Type B pancreatic cell (in vitro differentiated cells): ENCODE results near the gene KAT2A. TPM values are rescaled to one million over a fixed set of nuclear protein-coding genes. Genes with fewer than 3 reads are reported as not detected.

ENCODE experiments used
- DNase-seq: peaks from one replicate; pipeline ENCODE4 v3.0.0; 2021; ENCODE audit warnings: mixed read lengths; ENCODE audit not compliant: unreplicated experiment; ENCODE audit errors: extremely low spot score
- H3K27ac Mint-ChIP-seq: 2 replicates; pipeline ENCODE4 v1.8.0; 2021; ENCODE audit warnings: mild to moderate bottlenecking, mixed read lengths
- H3K27me3 Mint-ChIP-seq: 2 replicates; pipeline ENCODE4 v1.8.0; 2021; ENCODE audit warnings: mixed read lengths
- H3K36me3 Mint-ChIP-seq: 2 replicates; pipeline ENCODE4 v1.8.0; 2021; ENCODE audit warnings: mixed read lengths
- H3K4me1 Mint-ChIP-seq: one replicate; pipeline ENCODE4 v1.8.0; 2021; ENCODE audit warnings: mixed read lengths; ENCODE audit not compliant: unreplicated experiment
- H3K4me3 Mint-ChIP-seq: 2 replicates; pipeline ENCODE4 v1.8.0; 2021; ENCODE audit warnings: mild to moderate bottlenecking, mixed read lengths
- H3K9me3 Mint-ChIP-seq: 2 replicates; pipeline ENCODE4 v1.8.0; 2021; ENCODE audit warnings: mixed read lengths
- CTCF ChIP-seq: fragments of 200-600 bp; sonication (generic); conservative IDR thresholded peaks from 2 replicates; pipeline ENCODE4 v1.5.0; 2021; ENCODE audit warnings: antibody characterized with exemption, mild to moderate bottlenecking
- total RNA-seq: library from RNA; stranded (reverse); gene quantifications from 2 replicates; pipeline ENCODE4 v1.2.1, GENCODE V29; 2021; ENCODE audit warnings: low replicate concordance

Gene KAT2A
- total RNA-seq, 1 donor from 2014 or later, result 63.5 TPM

GRCh38 chr17:42138749-42139492 lies 17.8 kb upstream of the KAT2A start:
- H3K36me3 Mint-ChIP-seq, result no peaks in the 10 kb centered on the region
- no peaks in the 10 kb centered on the region for H3K27me3 Mint-ChIP-seq
- peaks cover 17% of the 10 kb centered on the region for H3K4me1 Mint-ChIP-seq
- no peak for TF ChIP-seq CTCF
- no peak for DNase-seq
- no peak overlapping the region for H3K4me3 Mint-ChIP-seq
- no peak overlapping the region for H3K27ac Mint-ChIP-seq
- no peaks in the 10 kb centered on the region for H3K9me3 Mint-ChIP-seq

- H3K27ac Mint-ChIP-seq, result peak overlapping the region; percentile 87
- no peaks in the 10 kb centered on the region for H3K9me3 Mint-ChIP-seq
- H3K27me3 Mint-ChIP-seq, result no peaks in the 10 kb centered on the region
- H3K36me3 Mint-ChIP-seq, result no peaks in the 10 kb centered on the region
- no peak overlapping the region for H3K4me3 Mint-ChIP-seq
- peaks cover 19% of the 10 kb centered on the region for H3K4me1 Mint-ChIP-seq
- no peak for TF ChIP-seq CTCF
- no peak for DNase-seq
Observed at GRCh38 chr17:42136654-42137051, 15.5 kb upstream of the KAT2A start.

- Mint-ChIP-seq H3K9me3 (no peaks in the 10 kb centered on the region), H3K4me1 (peaks cover 19% of the 10 kb centered on the region), H3K36me3 (no peaks in the 10 kb centered on the region), H3K27ac (peak overlapping the region; percentile 87), H3K27me3 (no peaks in the 10 kb centered on the region), H3K4me3 (peak overlapping the region; percentile 72)
- no peak for TF ChIP-seq CTCF
- DNase-seq, result no peak
Observed at GRCh38 chr17:42135664-42136653, 14.8 kb upstream of the KAT2A start.

- no peak for TF ChIP-seq CTCF
- DNase-seq, result no peak
- H3K36me3 Mint-ChIP-seq, result peaks cover 3% of the 10 kb centered on the region
- peak overlapping the region; percentile 72 for H3K4me3 Mint-ChIP-seq
- no peaks in the 10 kb centered on the region for H3K27me3 Mint-ChIP-seq
- H3K27ac Mint-ChIP-seq, result peak overlapping the region; percentile 87
- H3K9me3 Mint-ChIP-seq, result no peaks in the 10 kb centered on the region
- peaks cover 22% of the 10 kb centered on the region for H3K4me1 Mint-ChIP-seq
Observed at GRCh38 chr17:42135151-42135550, 14.0 kb upstream of the KAT2A start.

GRCh38 chr17:42133461-42134041 lies 12.4 kb upstream of the KAT2A start:
- H3K9me3 Mint-ChIP-seq, result no peaks in the 10 kb centered on the region
- peaks cover 3% of the 10 kb centered on the region for H3K36me3 Mint-ChIP-seq
- no peak overlapping the region for H3K4me3 Mint-ChIP-seq
- H3K27me3 Mint-ChIP-seq, result no peaks in the 10 kb centered on the region
- peak overlapping the region; percentile 59 for H3K27ac Mint-ChIP-seq
- no peak for TF ChIP-seq CTCF
- no peak for DNase-seq
- peaks cover 22% of the 10 kb centered on the region for H3K4me1 Mint-ChIP-seq
